Neural progenitor cell (in vitro differentiated cells): ENCODE measurements around the gene GALNTL6. TPM values are rescaled to one million over a fixed set of nuclear protein-coding genes. Genes with fewer than 3 reads are reported as not detected.
A peak's percentile ranks its signal among the peaks of the same experiment; 100 is the strongest.

Experiments used
- DNase-seq: peaks from one replicate; pipeline ENCODE4 v3.0.0-alpha.2; 2016; ENCODE audit warnings: low spot score
- H2AFZ ChIP-seq: fragments of 200-600 bp; sonication (generic); replicated peaks from 2 replicates; pipeline ENCODE4 v1.6.1; 2016; ENCODE audit warnings: antibody characterized with exemption
- H3F3A ChIP-seq: fragments of 200-600 bp; sonication (generic); 2 replicates; pipeline ENCODE4 v1.6.1; 2016; ENCODE audit warnings: antibody characterized with exemption, low read depth
- H3K27ac ChIP-seq: fragments of 200-600 bp; sonication (generic); 2 replicates; pipeline ENCODE4 v1.5.1; 2016; ENCODE audit warnings: mild to moderate bottlenecking
- H3K27me3 ChIP-seq: fragments of 200-600 bp; sonication (generic); 2 replicates; pipeline ENCODE4 v1.6.1; 2016; ENCODE audit warnings: mild to moderate bottlenecking, moderate library complexity
- H3K36me3 ChIP-seq: fragments of 200-600 bp; sonication (generic); 2 replicates; pipeline ENCODE4 v1.5.1; 2016
- H3K4me1 ChIP-seq: fragments of 200-600 bp; sonication (generic); 2 replicates; pipeline ENCODE4 v1.6.1; 2016; ENCODE audit warnings: mixed run types
- H3K4me2 ChIP-seq: fragments of 200-600 bp; sonication (generic); 2 replicates; pipeline ENCODE4 v1.6.1; 2016
- H3K4me3 ChIP-seq: fragments of 200-600 bp; sonication (generic); 2 replicates; pipeline ENCODE4 v1.5.1; 2016
- H3K79me2 ChIP-seq: fragments of 200-600 bp; sonication (generic); 2 replicates; pipeline ENCODE4 v1.6.1; 2016; ENCODE audit warnings: low read depth
- H3K9ac ChIP-seq: fragments of 200-600 bp; sonication (generic); 2 replicates; pipeline ENCODE4 v1.6.1; 2016
- H3K9me3 ChIP-seq: fragments of 200-600 bp; sonication (generic); 2 replicates; pipeline ENCODE4 v1.5.1; 2016; ENCODE audit warnings: low read depth
- H4K20me1 ChIP-seq: fragments of 200-600 bp; sonication (generic); 2 replicates; pipeline ENCODE4 v1.6.1; 2016; ENCODE audit warnings: low read depth
- H3K27ac Mint-ChIP-seq: 3 replicates; pipeline ENCODE4 v1.8.0; 2021; ENCODE audit warnings: mixed read lengths
- H3K27me3 Mint-ChIP-seq: 2 replicates; pipeline ENCODE4 v1.8.0; 2022; ENCODE audit warnings: low read depth, mild to moderate bottlenecking, inconsistent platforms, moderate library complexity, mixed read lengths; ENCODE audit not compliant: insufficient read depth
- H3K36me3 Mint-ChIP-seq: 3 replicates; pipeline ENCODE4 v1.8.0; 2021; ENCODE audit warnings: mixed read lengths
- H3K4me1 Mint-ChIP-seq: 3 replicates; pipeline ENCODE4 v1.8.0; 2021; ENCODE audit warnings: mixed read lengths
- H3K4me3 Mint-ChIP-seq: 3 replicates; pipeline ENCODE4 v1.8.0; 2021; ENCODE audit warnings: mild to moderate bottlenecking, moderate library complexity, mixed read lengths
- H3K9me3 Mint-ChIP-seq: 3 replicates; pipeline ENCODE4 v1.8.0; 2020; ENCODE audit warnings: mixed read lengths
- CTCF ChIP-seq: fragments of 200-600 bp; sonication (generic); IDR thresholded peaks from 2 replicates; pipeline ENCODE4 v1.5.1; 2017; ENCODE audit warnings: antibody characterized with exemption, mild to moderate bottlenecking
- EZH2 ChIP-seq: fragments of 200-600 bp; sonication (generic); IDR thresholded peaks from 2 replicates; pipeline ENCODE4 v1.6.1; 2017; ENCODE audit warnings: antibody characterized with exemption, mild to moderate bottlenecking, moderate library complexity
- EZH2phosphoT487 ChIP-seq: fragments of 200-600 bp; sonication (generic); IDR thresholded peaks from 2 replicates; pipeline ENCODE4 v1.6.1; 2017; ENCODE audit warnings: antibody characterized with exemption
- total RNA-seq: library from RNA; depleted of rRNA; stranded (reverse); fragments of >200 nt; gene quantifications from 2 replicates; pipeline ENCODE4 v1.2.3, GENCODE V29; 2015; ENCODE audit warnings: low replicate concordance

Gene GALNTL6
- total RNA-seq, 1 donor from 2014 or later = 0.15 TPM

- peaks cover 2% of the 10 kb centered on the region for H3K27me3 Mint-ChIP-seq
- Histone ChIP-seq H3F3A (peaks cover 17% of the 10 kb centered on the region), H3K36me3 (no peaks in the 10 kb centered on the region), H3K9ac (no peak overlapping the region), H4K20me1 (no peaks in the 10 kb centered on the region), H3K9me3 (no peaks in the 10 kb centered on the region), H3K4me1 (peaks cover 12% of the 10 kb centered on the region), H3K27ac (no peak overlapping the region), H3K4me3 (no peak overlapping the region), H3K4me2 (no peak overlapping the region), H2AFZ (peak overlapping the region; percentile 61), H3K27me3 (no peaks in the 10 kb centered on the region), H3K79me2 (no peaks in the 10 kb centered on the region)
- H3K4me3 Mint-ChIP-seq = no peak overlapping the region
- no peak overlapping the region for H3K27ac Mint-ChIP-seq
- TF ChIP-seq EZH2phosphoT487 = no peak
- peak; percentile 49 for TF ChIP-seq CTCF
- H3K4me1 Mint-ChIP-seq = peaks cover 18% of the 10 kb centered on the region
- peaks cover 4% of the 10 kb centered on the region for H3K9me3 Mint-ChIP-seq
- peak; percentile 83 for DNase-seq
- H3K36me3 Mint-ChIP-seq = no peaks in the 10 kb centered on the region
Observed at GRCh38 chr4:173014113-173014558, 1200.9 kb downstream of the GALNTL6 start.

- H3K27me3 Mint-ChIP-seq = peaks cover 2% of the 10 kb centered on the region
- Histone ChIP-seq H3F3A (peaks cover 17% of the 10 kb centered on the region), H2AFZ (peak overlapping the region; percentile 61), H3K27me3 (no peaks in the 10 kb centered on the region), H3K36me3 (no peaks in the 10 kb centered on the region), H3K4me2 (no peak overlapping the region), H3K4me1 (peaks cover 12% of the 10 kb centered on the region), H3K9me3 (no peaks in the 10 kb centered on the region), H3K27ac (no peak overlapping the region), H3K4me3 (no peak overlapping the region), H4K20me1 (no peaks in the 10 kb centered on the region), H3K79me2 (no peaks in the 10 kb centered on the region), H3K9ac (no peak overlapping the region)
- no peak overlapping the region for H3K4me3 Mint-ChIP-seq
- H3K4me1 Mint-ChIP-seq = peaks cover 18% of the 10 kb centered on the region
- TF ChIP-seq CTCF (no peak), EZH2phosphoT487 (no peak), EZH2 (no peak)
- H3K27ac Mint-ChIP-seq = no peak overlapping the region
- H3K36me3 Mint-ChIP-seq = no peaks in the 10 kb centered on the region
- DNase-seq = no peak
- peaks cover 4% of the 10 kb centered on the region for H3K9me3 Mint-ChIP-seq
Observed at GRCh38 chr4:173014836-173015235, 1201.6 kb downstream of the GALNTL6 start.

GRCh38 chr4:173017802-173018201 is 1204.6 kb downstream of the GALNTL6 start:
- H3K4me1 Mint-ChIP-seq = peaks cover 18% of the 10 kb centered on the region
- no peak for DNase-seq
- H3K27ac Mint-ChIP-seq = no peak overlapping the region
- Histone ChIP-seq H3K36me3 (no peaks in the 10 kb centered on the region), H3K9me3 (no peaks in the 10 kb centered on the region), H3F3A (peaks cover 17% of the 10 kb centered on the region), H3K4me1 (peaks cover 12% of the 10 kb centered on the region), H3K4me3 (no peak overlapping the region), H2AFZ (no peak overlapping the region), H3K27ac (no peak overlapping the region), H3K4me2 (no peak overlapping the region), H4K20me1 (no peaks in the 10 kb centered on the region), H3K27me3 (no peaks in the 10 kb centered on the region), H3K9ac (no peak overlapping the region), H3K79me2 (no peaks in the 10 kb centered on the region)
- no peak overlapping the region for H3K4me3 Mint-ChIP-seq
- TF ChIP-seq EZH2phosphoT487 (no peak), CTCF (no peak)
- peaks cover 2% of the 10 kb centered on the region for H3K27me3 Mint-ChIP-seq
- H3K9me3 Mint-ChIP-seq = peaks cover 4% of the 10 kb centered on the region
- no peaks in the 10 kb centered on the region for H3K36me3 Mint-ChIP-seq
